Measurements from ENCODE around the gene CTNNA1.

DNA sequence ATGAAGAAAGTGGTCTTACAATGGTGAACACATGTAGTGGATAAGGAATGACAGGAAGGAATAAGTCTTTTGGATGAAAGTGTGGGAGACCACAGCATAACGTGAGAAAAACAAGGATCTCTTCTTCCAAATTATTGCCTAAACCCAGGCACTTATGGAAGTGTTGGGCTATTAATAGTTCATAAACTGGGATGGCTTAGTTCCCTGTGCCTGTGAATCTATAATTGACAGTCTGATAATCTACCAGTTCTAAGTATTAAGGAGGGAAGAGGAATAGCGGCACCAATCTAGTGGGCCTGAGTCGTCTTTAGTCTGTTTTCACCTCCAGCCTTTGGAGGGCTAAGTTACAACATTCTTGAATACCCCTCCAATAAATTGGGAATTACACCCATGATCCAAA lies 161.1 kb downstream of the CTNNA1 start:
- TF ChIP-seq POLR2A (IDR thresholded peaks at IDR 0.05) = no peak
- TF ChIP-seq, protein P1, sequence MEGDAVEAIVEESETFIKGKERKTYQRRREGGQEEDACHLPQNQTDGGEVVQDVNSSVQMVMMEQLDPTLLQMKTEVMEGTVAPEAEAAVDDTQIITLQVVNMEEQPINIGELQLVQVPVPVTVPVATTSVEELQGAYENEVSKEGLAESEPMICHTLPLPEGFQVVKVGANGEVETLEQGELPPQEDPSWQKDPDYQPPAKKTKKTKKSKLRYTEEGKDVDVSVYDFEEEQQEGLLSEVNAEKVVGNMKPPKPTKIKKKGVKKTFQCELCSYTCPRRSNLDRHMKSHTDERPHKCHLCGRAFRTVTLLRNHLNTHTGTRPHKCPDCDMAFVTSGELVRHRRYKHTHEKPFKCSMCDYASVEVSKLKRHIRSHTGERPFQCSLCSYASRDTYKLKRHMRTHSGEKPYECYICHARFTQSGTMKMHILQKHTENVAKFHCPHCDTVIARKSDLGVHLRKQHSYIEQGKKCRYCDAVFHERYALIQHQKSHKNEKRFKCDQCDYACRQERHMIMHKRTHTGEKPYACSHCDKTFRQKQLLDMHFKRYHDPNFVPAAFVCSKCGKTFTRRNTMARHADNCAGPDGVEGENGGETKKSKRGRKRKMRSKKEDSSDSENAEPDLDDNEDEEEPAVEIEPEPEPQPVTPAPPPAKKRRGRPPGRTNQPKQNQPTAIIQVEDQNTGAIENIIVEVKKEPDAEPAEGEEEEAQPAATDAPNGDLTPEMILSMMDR (IDR thresholded peaks at IDR 0.05 in 4 of 5, conservative IDR thresholded peaks at IDR 0.05 in 1 of 5) = no peak
